Endothelial cell of umbilical vein (primary cell): Measurements from ENCODE around the gene TCN2. TPM values are rescaled to one million over a fixed set of nuclear protein-coding genes. Genes with fewer than 3 reads are reported as not detected.
A peak's percentile ranks its signal among the peaks of the same experiment; 100 is the strongest.
"Not testable (repeated sequence)": the region's sequence is repeated elsewhere in the genome, so short reads cannot be mapped to it uniquely, and the experiment has no call there.

Source experiments
- BruUV-seq: library from RNA; stranded (reverse); fragments of 400-500 nt; replicated peaks from 2 replicates; lab custom pipeline; 2021; lab: Mats Ljungman, UMichigan
- CTCF ChIA-PET: fragments of 300-600, 350-600 bp; sonication (Branson Sonifier 250); formaldehyde crosslinking; loops from one replicate; lab custom pipeline; 2021; ENCODE audit warnings: antibody characterized with exemption, inconsistent platforms; lab: Charles Lee
- POLR2A ChIA-PET: fragments of 300-600, 350-600 bp; sonication (Branson Sonifier 250); formaldehyde crosslinking; loops from one replicate; lab custom pipeline; 2021; ENCODE audit warnings: antibody characterized with exemption, inconsistent platforms; lab: Charles Lee
- DNase-seq: peaks from one replicate; pipeline ENCODE4 v3.0.0-alpha.2; 2011; ENCODE audit warnings: low read depth, low spot score
- FAIRE-seq: peaks from 2 replicates; lab custom pipeline; 2011; peaks lifted over from hg19 to GRCh38; lab: Jason Lieb, UNC
- H2AFZ ChIP-seq: 2 replicates; pipeline ENCODE4 v1.6.0; 2012; ENCODE audit warnings: low read depth, low read length, control low read depth, inconsistent platforms
- H3K27ac ChIP-seq: 2 replicates; pipeline ENCODE4 v1.5.1; 2011; ENCODE audit warnings: low read depth, mild to moderate bottlenecking, control low read depth, low read length, moderate library complexity; ENCODE audit not compliant: insufficient read depth
- H3K27me3 ChIP-seq, 2 experiments: 2 replicates each; pipeline versions ENCODE4 v1.6.0 to v1.6.1; 2011; ENCODE audit warnings: low read length in 2 of 2, mixed read lengths in 1 of 2; ENCODE audit not compliant: control insufficient read depth in 2 of 2, insufficient read depth in 2 of 2
- H3K36me3 ChIP-seq, 2 experiments: 2 replicates in 1 of 2; 3 replicates in 1 of 2; pipeline ENCODE4 v1.5.1; 2011; ENCODE audit warnings: low read length in 2 of 2, mild to moderate bottlenecking in 1 of 2, moderate library complexity in 1 of 2; ENCODE audit not compliant: control insufficient read depth in 2 of 2, insufficient read depth in 2 of 2; ENCODE audit errors: extremely low read depth in 1 of 2
- H3K4me1 ChIP-seq: 3 replicates; pipeline ENCODE4 v1.5.1; 2011; ENCODE audit warnings: mild to moderate bottlenecking, low read length; ENCODE audit not compliant: control insufficient read depth, insufficient read depth; ENCODE audit errors: extremely low read depth
- H3K4me2 ChIP-seq: 2 replicates; pipeline ENCODE4 v1.6.1; 2011; ENCODE audit warnings: low read length, control low read depth, mixed read lengths; ENCODE audit not compliant: insufficient read depth
- H3K4me3 ChIP-seq, 3 experiments: fragments of 200-600 bp in 1 of 3; sonication (generic), shearing (Covaris generic) in 1 of 3; replicated peaks in 1 of 3; 2 replicates each; pipeline ENCODE4 v1.5.1; 2011 to 2016; ENCODE audit warnings: control low read depth in 3 of 3, low read length in 3 of 3, mild to moderate bottlenecking in 2 of 3, inconsistent platforms in 1 of 3, low read depth in 1 of 3, moderate library complexity in 1 of 3; ENCODE audit not compliant: insufficient read depth in 1 of 3
- H3K79me2 ChIP-seq: 2 replicates; pipeline ENCODE4 v1.6.0; 2012; ENCODE audit warnings: low read length, inconsistent platforms; ENCODE audit not compliant: control insufficient read depth, insufficient read depth
- H3K9ac ChIP-seq: replicated peaks from 2 replicates; pipeline ENCODE3; 2011; ENCODE audit warnings: low read length, control low read depth; ENCODE audit not compliant: insufficient read depth; ENCODE audit errors: extremely low read depth
- H3K9me1 ChIP-seq: replicated peaks from 3 replicates; pipeline ENCODE4 v1.6.0; 2011; ENCODE audit warnings: mild to moderate bottlenecking, low read length; ENCODE audit not compliant: control insufficient read depth, insufficient read depth; ENCODE audit errors: extremely low read depth
- H3K9me3 ChIP-seq: replicated peaks from 2 replicates; pipeline ENCODE4 v1.5.1; 2012; ENCODE audit warnings: low read length, inconsistent platforms; ENCODE audit not compliant: control insufficient read depth, insufficient read depth
- H4K20me1 ChIP-seq: replicated peaks from 2 replicates; pipeline ENCODE3; 2011; ENCODE audit warnings: mild to moderate bottlenecking, low read length; ENCODE audit not compliant: control insufficient read depth, insufficient read depth; ENCODE audit errors: extremely low read depth
- EZH2 ChIP-seq: IDR thresholded peaks from 2 replicates; pipeline ENCODE4 v1.6.1; 2012; ENCODE audit warnings: borderline replicate concordance, low read depth, mild to moderate bottlenecking, moderate library complexity, low read length, inconsistent platforms; ENCODE audit not compliant: severe bottlenecking
- GATA2 ChIP-seq: IDR thresholded peaks from 2 replicates; pipeline ENCODE4 v1.7.0; 2011; ENCODE audit warnings: low read depth, mild to moderate bottlenecking, moderate library complexity, mixed read lengths, low read length; ENCODE audit not compliant: insufficient read length, insufficient read depth
- JUN ChIP-seq: IDR thresholded peaks from 2 replicates; pipeline ENCODE4 v1.6.1; 2011; ENCODE audit warnings: borderline replicate concordance, low read depth; ENCODE audit not compliant: insufficient read length, insufficient read depth
- MYC ChIP-seq: IDR thresholded peaks from one replicate; pipeline ENCODE4 v1.6.1; 2011; ENCODE audit warnings: mild to moderate bottlenecking, low read depth, low read length
- POLR2AphosphoS5 ChIP-seq: IDR thresholded peaks from 2 replicates; pipeline ENCODE4 v1.6.1; 2012; ENCODE audit warnings: low read depth, mild to moderate bottlenecking, control low read depth, low read length, moderate library complexity; ENCODE audit not compliant: insufficient read depth
- dilution Hi-C: fragments of 300-500 bp; cut with MboI; formaldehyde crosslinking; loops from one replicate; pipeline ENCODE4 v1.15.0; 2019; ENCODE audit warnings: low sequenced_read_pairs; ENCODE audit not compliant: extremely low pct_ligation_motif_present
- intact Hi-C: fragments of 100-400 bp; cut with micrococcal nuclease; formaldehyde crosslinking; loops from one replicate; pipeline ENCODE4 v1.10.0; 2022
- polyA plus RNA-seq, 4 experiments: library from polyadenylated mRNA; depleted of rRNA in 3 of 4; stranded (reverse) in 3 of 4; unstranded in 1 of 4; fragments of >200 nt; gene quantifications; 2 replicates each; pipeline versions ENCODE4 v1.2.1 to v1.2.3, GENCODE V29; 2011 to 2012; ENCODE audit warnings: missing spikeins in 1 of 4
- total RNA-seq: library from RNA; stranded (reverse); gene quantifications from 2 replicates; pipeline ENCODE4 v1.2.3, GENCODE V29; 2021
- TF ChIP-seq, protein P1 (sequence below): IDR thresholded peaks from 2 replicates; pipeline ENCODE4 v1.6.1; 2011; ENCODE audit not compliant: insufficient read depth, insufficient read length

TCN2 gene
- total and polyA plus RNA-seq, 2 donors (not counting 3 experiments of a cell fraction or from before 2014, with no cell fraction given) = 80.6 to 188 TPM

DNA sequence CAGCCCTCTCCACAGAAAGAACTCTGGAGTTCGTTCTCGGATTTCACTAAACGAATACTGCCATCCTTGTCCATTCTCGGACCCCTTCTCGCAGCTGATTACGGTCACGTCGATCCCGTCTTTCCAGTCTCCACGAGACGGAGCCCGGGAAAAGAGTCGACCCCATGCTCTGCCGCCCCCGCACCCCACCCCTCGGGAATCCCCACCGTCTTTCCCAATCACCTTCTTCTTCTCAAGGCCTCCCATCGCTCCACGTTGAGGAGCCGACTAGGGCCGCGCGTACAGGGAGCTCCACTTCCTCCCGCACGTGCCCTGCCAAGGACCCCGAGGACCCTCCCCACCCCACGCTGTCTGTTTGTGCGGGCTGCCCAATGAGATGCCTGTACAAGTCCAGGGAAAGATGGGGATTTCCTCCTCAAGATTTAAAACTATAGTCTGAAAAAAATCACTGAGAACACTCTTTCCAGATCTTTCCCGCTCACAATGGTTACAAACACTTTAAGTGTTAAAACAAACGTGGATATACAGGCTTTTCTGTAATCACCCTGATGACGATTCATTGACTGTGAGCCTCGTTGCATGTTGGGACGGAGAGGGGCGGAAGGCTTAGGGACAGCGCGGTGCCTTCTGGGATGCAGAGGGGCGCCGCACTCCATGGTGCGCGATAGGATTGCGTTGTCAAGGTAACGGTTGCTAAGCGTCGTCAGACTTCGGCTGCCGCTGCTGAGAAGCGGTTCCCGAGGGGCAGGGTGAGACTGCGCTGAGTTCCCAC is 15.2 kb upstream of the TCN2 start, which contains the start of gene PES1:
TSS of gene PES1 (minus strand) at position 323 of the 772 bp plus-strand sequence. CDS start at position 246, 77 bp downstream.
- H3K4me3 ChIP-seq = peak within 1 kb of the TSS; percentile 68 to 93 (median 72)
- no peaks in the 10 kb centered on the region for H3K9me3 ChIP-seq
- no peaks in the 10 kb centered on the region for H3K9me1 ChIP-seq
- TF ChIP-seq GATA2 = no peak
- TF ChIP-seq, protein P1, sequence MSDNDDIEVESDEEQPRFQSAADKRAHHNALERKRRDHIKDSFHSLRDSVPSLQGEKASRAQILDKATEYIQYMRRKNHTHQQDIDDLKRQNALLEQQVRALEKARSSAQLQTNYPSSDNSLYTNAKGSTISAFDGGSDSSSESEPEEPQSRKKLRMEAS = peak; percentile 94
- peak; percentile 5 for TF ChIP-seq POLR2AphosphoS5
- peak; percentile 20 for TF ChIP-seq JUN
- TF ChIP-seq EZH2 = no peak
- peak; percentile 91 for TF ChIP-seq MYC
- H3K4me1 ChIP-seq = peaks cover 10% of the 10 kb centered on the region
- no peaks in the 10 kb centered on the region for H4K20me1 ChIP-seq
- peak within 1 kb of the TSS; percentile 33 for H2AFZ ChIP-seq
- dilution Hi-C loops = no loop called here
- no TSS peak for BruUV-seq
- H3K36me3 ChIP-seq = peaks cover 11 to 20% of the 10 kb centered on the region in 2 experiments
- H3K9ac ChIP-seq = peak within 1 kb of the TSS; percentile 97
- intact Hi-C loops = loop anchor here (1.0 to 5.0 kb wide), 3 partner anchors 15 to 331 kb away; no protein-coding TSS in a partner anchor
- FAIRE-seq (peak; percentile 98), DNase-seq (peak; percentile 99)
- CTCF ChIA-PET = interaction anchor here (0.6 to 2.7 kb wide), 8 partner anchors 10 to 204 kb away, joined by 3 to 20 read pairs (median 7); partner anchors contain the start of genes RNF215 and TCN2
- peaks cover 27% of the 10 kb centered on the region for H3K79me2 ChIP-seq
- POLR2A ChIA-PET = interaction anchor here (0.6 kb wide), 1 partner anchor 15 kb away, joined by 8 read pairs; the partner anchor contains the start of gene TCN2
- H3K27ac ChIP-seq = peak within 1 kb of the TSS; percentile 95
- no peaks in the 10 kb centered on the region for H3K27me3 ChIP-seq
- peak within 1 kb of the TSS; percentile 96 for H3K4me2 ChIP-seq

DNA sequence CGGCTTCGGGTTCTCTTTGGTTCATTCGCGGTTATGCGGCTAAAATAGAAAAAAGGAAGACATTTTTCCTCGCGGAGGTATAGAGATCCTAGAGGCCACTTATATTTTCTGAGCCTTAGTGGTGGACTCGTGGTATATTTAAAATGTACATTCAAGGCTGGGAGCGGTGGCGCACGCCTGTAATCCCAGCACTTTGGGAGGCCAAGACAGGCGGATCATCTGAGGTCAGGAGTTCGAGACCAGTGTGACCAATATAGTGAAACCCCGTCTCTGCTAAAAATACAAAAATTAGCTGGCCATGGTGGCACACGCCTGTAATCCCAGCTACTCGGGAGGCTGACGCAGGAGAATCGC is 14.6 kb upstream of the TCN2 start:
- ChIA-PET POLR2A (interaction anchor here (0.6 kb wide), 1 partner anchor 15 kb away, joined by 8 read pairs; the partner anchor contains the start of gene TCN2), CTCF (interaction anchor here (0.6 to 2.7 kb wide), 8 partner anchors 9 to 205 kb away, joined by 3 to 20 read pairs (median 7); partner anchors contain the start of genes RNF215 and TCN2)
- DNase-seq, H3K27me3 ChIP-seq, H3K4me1 ChIP-seq, H2AFZ ChIP-seq, H3K27ac ChIP-seq, BruUV-seq, H3K4me3 ChIP-seq, FAIRE-seq, H3K9me3 ChIP-seq, dilution Hi-C loops, H3K9ac ChIP-seq, H3K9me1 ChIP-seq, H4K20me1 ChIP-seq: not testable (repeated sequence)
- peaks cover 10 to 14% of the 10 kb centered on the region in 2 experiments for H3K36me3 ChIP-seq
- peaks cover 27% of the 10 kb centered on the region for H3K79me2 ChIP-seq
- intact Hi-C loops = loop anchor here (1.0 to 5.0 kb wide), 3 partner anchors 14 to 330 kb away; no protein-coding TSS in a partner anchor
- H3K4me2 ChIP-seq = peak overlapping the region; percentile 53
